HepG2 (cell line): Measurements from ENCODE around the gene ELP5. TPM values are rescaled to one million over a fixed set of nuclear protein-coding genes. Genes with fewer than 3 reads are reported as not detected.

Experiments used
- AGO1 ChIP-seq: fragments of 200-400 bp; formaldehyde crosslinking; IDR thresholded peaks from 2 replicates; pipeline ENCODE4 v1.6.1; 2017; ENCODE audit warnings: mild to moderate bottlenecking, low read depth, low read length, moderate library complexity; ENCODE audit not compliant: poor library complexity, severe bottlenecking
- SAP130 ChIP-seq: IDR thresholded peaks from 2 replicates; pipeline ENCODE4 v1.6.1; 2016; ENCODE audit warnings: low read depth
- SNAPC2 ChIP-seq: sonication (generic); formaldehyde crosslinking; IDR thresholded peaks from 2 replicates; pipeline ENCODE4 v1.8.1; 2022; ENCODE audit warnings: mild to moderate bottlenecking, missing genetic modification reagents
- TARDBP ChIP-seq: sonication (generic); formaldehyde crosslinking; IDR thresholded peaks from 2 replicates; pipeline ENCODE4 v1.8.0; 2022; ENCODE audit warnings: mild to moderate bottlenecking, missing genetic modification reagents
- TOE1 ChIP-seq: sonication (generic); formaldehyde crosslinking; IDR thresholded peaks from 2 replicates; pipeline ENCODE4 v1.4.0; 2020; ENCODE audit warnings: mild to moderate bottlenecking, missing genetic modification reagents
- ZNF20 ChIP-seq: sonication (generic); formaldehyde crosslinking; IDR thresholded peaks from 2 replicates; pipeline ENCODE4 v1.4.0; 2020; ENCODE audit warnings: mild to moderate bottlenecking, moderate library complexity, missing genetic modification reagents
- ZNF235 ChIP-seq: sonication (generic); formaldehyde crosslinking; IDR thresholded peaks from 2 replicates; pipeline ENCODE4 v1.8.1; 2023; ENCODE audit warnings: mild to moderate bottlenecking, missing genetic modification reagents, borderline replicate concordance
- ZNF251 ChIP-seq: sonication (generic); formaldehyde crosslinking; IDR thresholded peaks from 2 replicates; pipeline ENCODE4 v1.9.0; 2021; ENCODE audit warnings: mild to moderate bottlenecking, missing genetic modification reagents
- ZNF274 ChIP-seq: sonication (generic); formaldehyde crosslinking; IDR thresholded peaks from 2 replicates; pipeline ENCODE4 v1.5.1; 2020; ENCODE audit warnings: mild to moderate bottlenecking, missing genetic modification reagents
- ZNF350 ChIP-seq: sonication (generic); formaldehyde crosslinking; IDR thresholded peaks from 2 replicates; pipeline ENCODE4 v1.4.0; 2020; ENCODE audit warnings: mild to moderate bottlenecking, low read depth, missing genetic modification reagents, borderline replicate concordance
- ZNF431 ChIP-seq: sonication (generic); formaldehyde crosslinking; IDR thresholded peaks from 2 replicates; pipeline ENCODE4 v1.9.0; 2022; ENCODE audit warnings: missing genetic modification reagents, low read depth, mild to moderate bottlenecking, borderline replicate concordance
- ZNF543 ChIP-seq: sonication (generic); formaldehyde crosslinking; IDR thresholded peaks from 2 replicates; pipeline ENCODE4 v1.4.0; 2020; ENCODE audit warnings: mild to moderate bottlenecking, missing genetic modification reagents
- ZNF598 ChIP-seq: sonication (generic); formaldehyde crosslinking; IDR thresholded peaks from 2 replicates; pipeline ENCODE4 v1.5.1; 2020; ENCODE audit warnings: mild to moderate bottlenecking, missing genetic modification reagents, borderline replicate concordance
- ZNF792 ChIP-seq: IDR thresholded peaks from 2 replicates; pipeline ENCODE4 v1.6.1; 2016
- polyA plus RNA-seq, 8 experiments: library from polyadenylated mRNA; depleted of rRNA in 3 of 8; stranded (reverse) in 7 of 8; unstranded in 1 of 8; fragments of >200 nt; fragmentation: Illumina TruSeq in 4 of 8; extraction: Trizol in 4 of 8; gene quantifications; 2 replicates each; pipeline versions ENCODE4 v1.2.1 to v1.2.3, GENCODE V29; 2011 to 2016; ENCODE audit warnings: low read depth in 4 of 8, missing spikeins in 1 of 8, mixed read lengths in 1 of 8; ENCODE audit not compliant: insufficient read depth in 1 of 8
- total RNA-seq, 5 experiments: library from RNA; depleted of rRNA; stranded (reverse); fragments of >200 nt; fragmentation: Illumina TruSeq; extraction: Trizol; gene quantifications; 2 replicates each; pipeline ENCODE4 v1.2.3, GENCODE V29; 2016; ENCODE audit warnings: low read depth in 1 of 5
- TF ChIP-seq, protein P1 (sequence below): sonication (generic); formaldehyde crosslinking; IDR thresholded peaks from 2 replicates; pipeline ENCODE4 v1.4.0; 2020; ENCODE audit warnings: missing genetic modification reagents
- TF ChIP-seq, protein P2 (sequence below): conservative IDR thresholded peaks from 2 replicates; pipeline ENCODE4 v1.6.1; 2018; ENCODE audit warnings: missing genetic modification reagents
- TF ChIP-seq, protein P3 (sequence below): sonication (generic); formaldehyde crosslinking; IDR thresholded peaks from 2 replicates; pipeline ENCODE4 v1.8.1; 2023; ENCODE audit warnings: mild to moderate bottlenecking, missing genetic modification reagents
- TF ChIP-seq, protein P4 (sequence below): sonication (generic); formaldehyde crosslinking; IDR thresholded peaks from 2 replicates; pipeline ENCODE4 v1.8.1; 2023; ENCODE audit warnings: missing genetic modification reagents, mild to moderate bottlenecking, borderline replicate concordance
- TF ChIP-seq, protein P5 (sequence below): sonication (generic); formaldehyde crosslinking; IDR thresholded peaks from 2 replicates; pipeline ENCODE4 v1.4.0; 2020; ENCODE audit warnings: missing genetic modification reagents

ELP5 gene
- total and polyA plus RNA-seq, 2 of the 13 experiments (the other 11 are each of a cell fraction or from before 2014, with no cell fraction given), result 67.6 to 69.8 TPM

DNA sequence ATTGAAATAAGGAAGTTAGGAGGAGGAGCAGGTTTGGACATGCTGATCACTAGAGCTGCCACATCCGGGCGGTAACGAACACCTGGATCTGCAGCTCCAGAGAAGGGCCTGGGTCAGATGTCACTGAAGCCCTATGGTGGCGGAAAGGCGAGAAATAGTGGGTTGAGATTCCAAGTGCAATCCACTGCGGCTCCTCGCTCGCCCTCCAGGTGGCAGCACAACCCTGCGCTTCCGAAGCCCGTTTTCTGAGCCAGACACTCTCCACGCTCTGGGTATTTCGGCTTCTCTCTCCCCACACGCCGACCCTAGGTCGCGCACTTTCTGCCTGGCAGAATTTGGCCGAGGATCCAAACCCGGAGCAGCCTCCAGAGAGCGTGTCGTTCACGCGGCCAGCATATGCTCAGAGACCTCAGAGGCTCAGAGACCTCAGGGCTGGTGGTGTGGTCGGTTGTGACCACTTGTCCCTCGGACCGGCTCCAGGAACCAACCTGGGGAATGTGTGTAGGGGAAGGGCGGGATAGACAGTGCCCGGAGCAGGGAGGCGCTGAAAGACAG is 28.6 kb downstream of the ELP5 start (continued):
- TF ChIP-seq, protein P1, sequence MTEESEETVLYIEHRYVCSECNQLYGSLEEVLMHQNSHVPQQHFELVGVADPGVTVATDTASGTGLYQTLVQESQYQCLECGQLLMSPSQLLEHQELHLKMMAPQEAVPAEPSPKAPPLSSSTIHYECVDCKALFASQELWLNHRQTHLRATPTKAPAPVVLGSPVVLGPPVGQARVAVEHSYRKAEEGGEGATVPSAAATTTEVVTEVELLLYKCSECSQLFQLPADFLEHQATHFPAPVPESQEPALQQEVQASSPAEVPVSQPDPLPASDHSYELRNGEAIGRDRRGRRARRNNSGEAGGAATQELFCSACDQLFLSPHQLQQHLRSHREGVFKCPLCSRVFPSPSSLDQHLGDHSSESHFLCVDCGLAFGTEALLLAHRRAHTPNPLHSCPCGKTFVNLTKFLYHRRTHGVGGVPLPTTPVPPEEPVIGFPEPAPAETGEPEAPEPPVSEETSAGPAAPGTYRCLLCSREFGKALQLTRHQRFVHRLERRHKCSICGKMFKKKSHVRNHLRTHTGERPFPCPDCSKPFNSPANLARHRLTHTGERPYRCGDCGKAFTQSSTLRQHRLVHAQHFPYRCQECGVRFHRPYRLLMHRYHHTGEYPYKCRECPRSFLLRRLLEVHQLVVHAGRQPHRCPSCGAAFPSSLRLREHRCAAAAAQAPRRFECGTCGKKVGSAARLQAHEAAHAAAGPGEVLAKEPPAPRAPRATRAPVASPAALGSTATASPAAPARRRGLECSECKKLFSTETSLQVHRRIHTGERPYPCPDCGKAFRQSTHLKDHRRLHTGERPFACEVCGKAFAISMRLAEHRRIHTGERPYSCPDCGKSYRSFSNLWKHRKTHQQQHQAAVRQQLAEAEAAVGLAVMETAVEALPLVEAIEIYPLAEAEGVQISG (CRISPR knock-in tag), result peak; percentile 81
- peak; percentile 75 for TF ChIP-seq ZNF792 (CRISPR knock-in tag)
- no peak for TF ChIP-seq AGO1
- 0 out of 2 replicates have a peak, but pooled peaks have one; percentile 15 for TF ChIP-seq TOE1 (CRISPR knock-in tag)
- TF ChIP-seq ZNF235 (CRISPR knock-in tag), result 0 out of 2 replicates have a peak, but pooled peaks have one; percentile 34
- peak; percentile 86 for TF ChIP-seq SAP130 (CRISPR knock-in tag)
- TF ChIP-seq ZNF274 (CRISPR knock-in tag), result peak; percentile 78; the same call in 1 of the 2 replicates
- no peak for TF ChIP-seq ZNF251
- no peak for TF ChIP-seq ZNF20 (CRISPR knock-in tag)
- TF ChIP-seq ZNF431, result 0 out of 2 replicates have a peak, but pooled peaks have one; percentile 23
- 0 out of 2 replicates have a peak, but pooled peaks have one; percentile 61 for TF ChIP-seq ZNF543 (CRISPR knock-in tag)
- TF ChIP-seq, protein P2, sequence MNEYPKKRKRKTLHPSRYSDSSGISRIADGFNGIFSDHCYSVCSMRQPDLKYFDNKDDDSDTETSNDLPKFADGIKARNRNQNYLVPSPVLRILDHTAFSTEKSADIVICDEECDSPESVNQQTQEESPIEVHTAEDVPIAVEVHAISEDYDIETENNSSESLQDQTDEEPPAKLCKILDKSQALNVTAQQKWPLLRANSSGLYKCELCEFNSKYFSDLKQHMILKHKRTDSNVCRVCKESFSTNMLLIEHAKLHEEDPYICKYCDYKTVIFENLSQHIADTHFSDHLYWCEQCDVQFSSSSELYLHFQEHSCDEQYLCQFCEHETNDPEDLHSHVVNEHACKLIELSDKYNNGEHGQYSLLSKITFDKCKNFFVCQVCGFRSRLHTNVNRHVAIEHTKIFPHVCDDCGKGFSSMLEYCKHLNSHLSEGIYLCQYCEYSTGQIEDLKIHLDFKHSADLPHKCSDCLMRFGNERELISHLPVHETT (CRISPR knock-in tag), result 0 out of 2 replicates have a peak, but pooled peaks have one; percentile 27
- TF ChIP-seq, protein P3, sequence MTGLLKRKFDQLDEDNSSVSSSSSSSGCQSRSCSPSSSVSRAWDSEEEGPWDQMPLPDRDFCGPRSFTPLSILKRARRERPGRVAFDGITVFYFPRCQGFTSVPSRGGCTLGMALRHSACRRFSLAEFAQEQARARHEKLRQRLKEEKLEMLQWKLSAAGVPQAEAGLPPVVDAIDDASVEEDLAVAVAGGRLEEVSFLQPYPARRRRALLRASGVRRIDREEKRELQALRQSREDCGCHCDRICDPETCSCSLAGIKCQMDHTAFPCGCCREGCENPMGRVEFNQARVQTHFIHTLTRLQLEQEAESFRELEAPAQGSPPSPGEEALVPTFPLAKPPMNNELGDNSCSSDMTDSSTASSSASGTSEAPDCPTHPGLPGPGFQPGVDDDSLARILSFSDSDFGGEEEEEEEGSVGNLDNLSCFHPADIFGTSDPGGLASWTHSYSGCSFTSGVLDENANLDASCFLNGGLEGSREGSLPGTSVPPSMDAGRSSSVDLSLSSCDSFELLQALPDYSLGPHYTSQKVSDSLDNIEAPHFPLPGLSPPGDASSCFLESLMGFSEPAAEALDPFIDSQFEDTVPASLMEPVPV (CRISPR knock-in tag), result peak; percentile 66; the same call in 1 of the 2 replicates
- peak; percentile 67; the same call in 1 of the 2 replicates for TF ChIP-seq ZNF598
- TF ChIP-seq TARDBP (CRISPR knock-in tag), result 0 out of 2 replicates have a peak, but pooled peaks have one; percentile 59
- TF ChIP-seq, protein P4, sequence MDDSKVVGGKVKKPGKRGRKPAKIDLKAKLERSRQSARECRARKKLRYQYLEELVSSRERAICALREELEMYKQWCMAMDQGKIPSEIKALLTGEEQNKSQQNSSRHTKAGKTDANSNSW (CRISPR knock-in tag), result 0 out of 2 replicates have a peak, but pooled peaks have one; percentile 83
- TF ChIP-seq, protein P5, sequence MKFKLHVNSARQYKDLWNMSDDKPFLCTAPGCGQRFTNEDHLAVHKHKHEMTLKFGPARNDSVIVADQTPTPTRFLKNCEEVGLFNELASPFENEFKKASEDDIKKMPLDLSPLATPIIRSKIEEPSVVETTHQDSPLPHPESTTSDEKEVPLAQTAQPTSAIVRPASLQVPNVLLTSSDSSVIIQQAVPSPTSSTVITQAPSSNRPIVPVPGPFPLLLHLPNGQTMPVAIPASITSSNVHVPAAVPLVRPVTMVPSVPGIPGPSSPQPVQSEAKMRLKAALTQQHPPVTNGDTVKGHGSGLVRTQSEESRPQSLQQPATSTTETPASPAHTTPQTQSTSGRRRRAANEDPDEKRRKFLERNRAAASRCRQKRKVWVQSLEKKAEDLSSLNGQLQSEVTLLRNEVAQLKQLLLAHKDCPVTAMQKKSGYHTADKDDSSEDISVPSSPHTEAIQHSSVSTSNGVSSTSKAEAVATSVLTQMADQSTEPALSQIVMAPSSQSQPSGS, result peak; percentile 18; the same call in 1 of the 2 replicates
- TF ChIP-seq SNAPC2, result peak; percentile 88
- peak; percentile 73; the same call in 1 of the 2 replicates for TF ChIP-seq ZNF350 (CRISPR knock-in tag)
